GM12865 (cell line): ENCODE results near the gene MCF2L2.
"Not testable (repeated sequence)": the region's sequence is repeated elsewhere in the genome, so short reads cannot be mapped to it uniquely, and the experiment has no call there.

Experiments used
- DNase-seq: peaks from one replicate; pipeline ENCODE4 v3.0.0; 2010; ENCODE audit warnings: low read depth
- H3K4me3 ChIP-seq: 2 replicates; pipeline ENCODE4 v1.5.1; 2011; ENCODE audit warnings: mild to moderate bottlenecking, low read depth, low read length, control low read depth
- TF ChIP-seq, protein P1 (sequence below): IDR thresholded peaks from 2 replicates; pipeline ENCODE4 v1.5.1; 2011; ENCODE audit warnings: low read length, control low read depth, low read depth, inconsistent platforms; ENCODE audit not compliant: insufficient read depth; ENCODE audit errors: missing control alignments

The MCF2L2 gene

GRCh38 chr3:183375787-183376186 is 52.6 kb downstream of the MCF2L2 start:
- TF ChIP-seq, protein P1, sequence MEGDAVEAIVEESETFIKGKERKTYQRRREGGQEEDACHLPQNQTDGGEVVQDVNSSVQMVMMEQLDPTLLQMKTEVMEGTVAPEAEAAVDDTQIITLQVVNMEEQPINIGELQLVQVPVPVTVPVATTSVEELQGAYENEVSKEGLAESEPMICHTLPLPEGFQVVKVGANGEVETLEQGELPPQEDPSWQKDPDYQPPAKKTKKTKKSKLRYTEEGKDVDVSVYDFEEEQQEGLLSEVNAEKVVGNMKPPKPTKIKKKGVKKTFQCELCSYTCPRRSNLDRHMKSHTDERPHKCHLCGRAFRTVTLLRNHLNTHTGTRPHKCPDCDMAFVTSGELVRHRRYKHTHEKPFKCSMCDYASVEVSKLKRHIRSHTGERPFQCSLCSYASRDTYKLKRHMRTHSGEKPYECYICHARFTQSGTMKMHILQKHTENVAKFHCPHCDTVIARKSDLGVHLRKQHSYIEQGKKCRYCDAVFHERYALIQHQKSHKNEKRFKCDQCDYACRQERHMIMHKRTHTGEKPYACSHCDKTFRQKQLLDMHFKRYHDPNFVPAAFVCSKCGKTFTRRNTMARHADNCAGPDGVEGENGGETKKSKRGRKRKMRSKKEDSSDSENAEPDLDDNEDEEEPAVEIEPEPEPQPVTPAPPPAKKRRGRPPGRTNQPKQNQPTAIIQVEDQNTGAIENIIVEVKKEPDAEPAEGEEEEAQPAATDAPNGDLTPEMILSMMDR = no peak
- peak; percentile 42 for DNase-seq
- H3K4me3 ChIP-seq = no peak overlapping the region

GRCh38 chr3:183375337-183375736 is 53.1 kb downstream of the MCF2L2 start:
- TF ChIP-seq, protein P1 = no peak
- DNase-seq = peak; percentile 41
- H3K4me3 ChIP-seq = no peak overlapping the region

GRCh38 chr3:183372911-183373310 is 55.5 kb downstream of the MCF2L2 start:
- no peak for DNase-seq
- no peak overlapping the region for H3K4me3 ChIP-seq
- TF ChIP-seq, protein P1 = no peak

- not testable (repeated sequence) for DNase-seq, H3K4me3 ChIP-seq
Measured at GRCh38 chr3:183371600-183371968, 56.8 kb downstream of the MCF2L2 start.

- no peak overlapping the region for H3K4me3 ChIP-seq
- no peak for DNase-seq
- TF ChIP-seq, protein P1 = no peak
Measured at GRCh38 chr3:183370391-183370790, 58.0 kb downstream of the MCF2L2 start.

GRCh38 chr3:183369627-183370026 is 58.8 kb downstream of the MCF2L2 start:
- DNase-seq = no peak
- no peak overlapping the region for H3K4me3 ChIP-seq
- TF ChIP-seq, protein P1 = no peak

GRCh38 chr3:183369117-183369516 is 59.3 kb downstream of the MCF2L2 start:
- H3K4me3 ChIP-seq = no peak overlapping the region
- TF ChIP-seq, protein P1 = no peak
- DNase-seq = no peak

DNA sequence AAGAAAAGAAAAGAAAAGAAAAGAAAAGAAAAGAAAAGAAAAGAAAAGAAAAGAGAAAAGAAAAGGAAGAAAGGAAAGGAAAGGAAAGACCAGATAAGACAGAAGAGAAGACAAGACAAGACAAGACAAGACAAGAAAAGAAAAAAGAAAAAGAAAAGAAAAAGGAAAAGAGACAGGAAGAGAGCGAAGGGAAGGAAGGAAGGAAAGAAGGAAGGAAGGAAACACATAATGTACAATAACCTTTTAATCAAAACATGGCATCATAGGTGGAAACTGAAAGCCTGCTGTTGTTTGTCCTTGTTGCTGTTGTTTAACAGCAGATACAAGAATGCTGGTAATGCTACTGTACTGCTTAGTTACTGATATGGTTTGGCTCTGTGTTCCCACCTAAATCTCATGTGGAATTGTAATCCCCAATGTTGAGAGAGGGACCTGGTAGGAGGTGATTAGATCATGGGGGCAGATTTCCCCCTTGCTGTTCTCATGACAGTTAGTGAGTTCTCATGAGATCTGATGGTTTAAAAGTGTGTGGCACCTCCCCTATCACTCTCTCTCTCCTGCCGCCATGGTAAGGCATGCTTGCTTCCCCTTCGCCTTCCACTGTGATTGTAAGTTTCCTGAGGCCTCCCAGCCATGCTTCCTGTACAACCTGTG is 67.3 kb downstream of the MCF2L2 start:
- DNase-seq = no peak
- no peak overlapping the region for H3K4me3 ChIP-seq
- TF ChIP-seq, protein P1 = no peak
